AG04450 (cell line): ENCODE measurements around the gene NAB2. TPM values are rescaled to one million over a fixed set of nuclear protein-coding genes. Genes with fewer than 3 reads are reported as not detected.

ENCODE experiments used
- CTCF ChIA-PET: fragments of 300-600, 350-600 bp; formaldehyde crosslinking; extraction: SDS; loops from one replicate; lab custom pipeline; 2022; ENCODE audit warnings: antibody characterized with exemption, inconsistent platforms; lab: Charles Lee
- POLR2A ChIA-PET: fragments of 350-600 bp; formaldehyde crosslinking; extraction: SDS; loops from one replicate; lab custom pipeline; 2021; ENCODE audit warnings: antibody characterized with exemption, inconsistent platforms; lab: Yijun Ruan, JAX
- DNase-seq: peaks from one replicate; pipeline ENCODE4 v3.0.0-alpha.2; 2011; ENCODE audit warnings: low read depth, low spot score
- H3K27ac ChIP-seq: one replicate; pipeline ENCODE4 v1.5.1; 2012; ENCODE audit warnings: low read depth, low read length, control low read depth
- H3K27me3 ChIP-seq: one replicate; pipeline ENCODE4 v1.6.0; 2012; ENCODE audit warnings: low read length; ENCODE audit not compliant: control insufficient read depth, insufficient read depth
- H3K4me3 ChIP-seq: 2 replicates; pipeline ENCODE4 v1.5.1; 2011; ENCODE audit warnings: mild to moderate bottlenecking, low read depth, low read length, control low read depth
- H3K9me3 ChIP-seq: 2 replicates; pipeline ENCODE4 v1.5.1; 2012; ENCODE audit warnings: low read length; ENCODE audit not compliant: control insufficient read depth, insufficient read depth
- CTCF ChIP-seq: IDR thresholded peaks from 2 replicates; pipeline ENCODE4 v1.5.1; 2011; ENCODE audit warnings: low read depth, low read length, control low read depth, inconsistent platforms
- polyA plus RNA-seq: library from polyadenylated mRNA; depleted of rRNA; stranded (reverse); fragments of >200 nt; gene quantifications from 2 replicates; pipeline ENCODE4 v1.2.3, GENCODE V29; 2011

NAB2 gene
- polyA plus RNA-seq, 1 experiment: 46.4 TPM

- Histone ChIP-seq H3K27ac (no peak overlapping the region), H3K9me3 (no peaks in the 10 kb centered on the region), H3K27me3 (peaks cover 26% of the 10 kb centered on the region), H3K4me3 (no peak overlapping the region)
- no peak for DNase-seq
- ChIA-PET CTCF (no interaction called here), POLR2A (no interaction called here)
- no peak for TF ChIP-seq CTCF
Measured at GRCh38 chr12:57044468-57044867, 44.4 kb upstream of the NAB2 start.

- no peak for DNase-seq
- Histone ChIP-seq H3K9me3 (no peaks in the 10 kb centered on the region), H3K27me3 (peaks cover 28% of the 10 kb centered on the region), H3K27ac (no peak overlapping the region), H3K4me3 (no peak overlapping the region)
- ChIA-PET CTCF (no interaction called here), POLR2A (no interaction called here)
- TF ChIP-seq CTCF: no peak
Measured at GRCh38 chr12:57044889-57045288, 44.0 kb upstream of the NAB2 start.

- peaks cover 23% of the 10 kb centered on the region for H3K27me3 ChIP-seq
- ChIA-PET POLR2A (no interaction called here), CTCF (no interaction called here)
- TF ChIP-seq CTCF: no peak
- DNase-seq: no peak
- H3K4me3 ChIP-seq: no peak overlapping the region
- H3K27ac ChIP-seq: no peak overlapping the region
- no peaks in the 10 kb centered on the region for H3K9me3 ChIP-seq
Measured at GRCh38 chr12:57046086-57046791, 42.7 kb upstream of the NAB2 start.

- DNase-seq: no peak
- CTCF ChIA-PET: interaction anchor here (1.1 to 1.9 kb wide), 3 partner anchors 14 to 46 kb away, joined by 3 to 8 read pairs (median 5); no protein-coding TSS in a partner anchor
- no peak overlapping the region for H3K27ac ChIP-seq
Measured at GRCh38 chr12:57046947-57047890, 41.7 kb upstream of the NAB2 start.

More at GRCh38 chr12:57046947-57047890, 41.7 kb upstream of the NAB2 start:
- TF ChIP-seq CTCF: no peak
- Histone ChIP-seq H3K4me3 (no peak overlapping the region), H3K9me3 (no peaks in the 10 kb centered on the region), H3K27me3 (peaks cover 18% of the 10 kb centered on the region)
- POLR2A ChIA-PET: no interaction called here
